OCI-LY7 (cell line): ENCODE measurements around the gene MYO16. TPM values are rescaled to one million over a fixed set of nuclear protein-coding genes. Genes with fewer than 3 reads are reported as not detected.

ENCODE experiments used
- BruUV-seq: library from RNA; stranded (reverse); fragments of 400-500 nt; replicated peaks from 2 replicates; lab custom pipeline; 2021; lab: Mats Ljungman, UMichigan
- CTCF ChIA-PET: fragments of 300-600 bp; sonication (Branson Sonifier 250); formaldehyde crosslinking; loops from one replicate; lab custom pipeline; 2022; ENCODE audit warnings: antibody characterized with exemption; ENCODE audit not compliant: unreplicated experiment; lab: Charles Lee
- POLR2A ChIA-PET: fragments of 300-600 bp; sonication (Branson Sonifier 250); formaldehyde crosslinking; loops from one replicate; lab custom pipeline; 2022; ENCODE audit warnings: antibody characterized with exemption; lab: Charles Lee
- DNase-seq: peaks from one replicate; pipeline ENCODE4 v3.0.0-alpha.2; 2015; ENCODE audit warnings: low spot score
- H2AFZ ChIP-seq: fragments of 200-600 bp; sonication (generic), shearing (Covaris generic); 2 replicates; pipeline ENCODE4 v1.6.1; 2014; ENCODE audit warnings: mild to moderate bottlenecking, antibody characterized with exemption, low read length, moderate library complexity
- H3K27ac ChIP-seq: fragments of 200-600 bp; sonication (generic); 2 replicates; pipeline ENCODE4 v1.5.1; 2014; ENCODE audit warnings: mixed run types, low read depth, mild to moderate bottlenecking, moderate library complexity, low read length, inconsistent platforms; ENCODE audit not compliant: poor library complexity, severe bottlenecking
- H3K36me3 ChIP-seq: fragments of 200-600 bp; sonication (generic); 2 replicates; pipeline ENCODE4 v1.6.1; 2014; ENCODE audit warnings: mild to moderate bottlenecking, antibody characterized with exemption, low read length, moderate library complexity, mixed read lengths; ENCODE audit not compliant: insufficient read depth
- H3K4me1 ChIP-seq: fragments of 200-600 bp; sonication (generic); 2 replicates; pipeline ENCODE4 v1.5.1; 2014; ENCODE audit warnings: mild to moderate bottlenecking, low read length; ENCODE audit not compliant: insufficient read depth, poor library complexity, severe bottlenecking
- H3K4me2 ChIP-seq: fragments of 200-600 bp; sonication (generic); 2 replicates; pipeline ENCODE4 v1.6.1; 2014; ENCODE audit warnings: mild to moderate bottlenecking, low read length
- H3K4me3 ChIP-seq: fragments of 200-600 bp; sonication (generic); 2 replicates; pipeline ENCODE4 v1.5.1; 2014; ENCODE audit warnings: mild to moderate bottlenecking, low read depth, low read length; ENCODE audit not compliant: poor library complexity, severe bottlenecking
- H3K79me2 ChIP-seq: fragments of 200-600 bp; sonication (generic); 2 replicates; pipeline ENCODE4 v1.6.1; 2016; ENCODE audit warnings: low read depth, mild to moderate bottlenecking, low read length, moderate library complexity, mixed read lengths; ENCODE audit not compliant: insufficient read depth
- H3K9me2 ChIP-seq: fragments of 200-600 bp; sonication (generic); 2 replicates; pipeline ENCODE4 v1.6.1; 2016; ENCODE audit warnings: mild to moderate bottlenecking, low read length, mixed read lengths; ENCODE audit not compliant: insufficient read depth
- H3K9me3 ChIP-seq: fragments of 200-600 bp; sonication (generic); 2 replicates; pipeline ENCODE4 v1.6.1; 2014; ENCODE audit warnings: mild to moderate bottlenecking, mixed run types, low read length, mixed read lengths
- H4K20me1 ChIP-seq: fragments of 200-600 bp; sonication (generic); 2 replicates; pipeline ENCODE4 v1.6.1; 2014; ENCODE audit warnings: mild to moderate bottlenecking, antibody characterized with exemption, low read length, moderate library complexity, mixed read lengths; ENCODE audit not compliant: insufficient read depth
- CTCF ChIP-seq: fragments of 200-600 bp; sonication (generic); conservative IDR thresholded peaks from 2 replicates; pipeline ENCODE4 v1.5.1; 2014; ENCODE audit warnings: mild to moderate bottlenecking, antibody characterized with exemption, low read length, moderate library complexity, mixed read lengths
- EZH2phosphoT487 ChIP-seq: fragments of 200-600 bp; sonication (generic); IDR thresholded peaks from 2 replicates; pipeline ENCODE4 v1.6.1; 2018; ENCODE audit warnings: low read depth, borderline replicate concordance, mild to moderate bottlenecking, mixed run types, antibody characterized with exemption, low read length, moderate library complexity, mixed read lengths
- intact Hi-C: fragments of 100-400 bp; cut with micrococcal nuclease; formaldehyde crosslinking; loops from one replicate; pipeline ENCODE4 v1.10.0; 2022; ENCODE audit not compliant: unreplicated experiment
- total RNA-seq, 2 experiments: library from RNA; depleted of rRNA in 1 of 2; stranded (reverse); fragments of >200 nt in 1 of 2; shearing (Covaris generic) in 1 of 2; gene quantifications; 2 replicates each; pipeline ENCODE4 v1.2.3, GENCODE V29; 2014 to 2022

Gene MYO16
- total RNA-seq, 2 experiments from 2014 or later, result 0.06 TPM; not detected in 1

GRCh38 chr13:108705031-108705430 lies 75.6 kb downstream of the MYO16 start:
- POLR2A ChIA-PET, result no interaction called here

GRCh38 chr13:108707584-108707983 lies 78.2 kb downstream of the MYO16 start:
- Histone ChIP-seq H3K9me3 (no peaks in the 10 kb centered on the region), H3K27ac (no peak overlapping the region), H2AFZ (no peak overlapping the region), H3K4me1 (no peaks in the 10 kb centered on the region), H3K79me2 (no peaks in the 10 kb centered on the region), H3K4me2 (no peak overlapping the region), H3K36me3 (no peaks in the 10 kb centered on the region), H4K20me1 (no peaks in the 10 kb centered on the region), H3K9me2 (no peaks in the 10 kb centered on the region), H3K4me3 (no peak overlapping the region)
- POLR2A ChIA-PET, result no interaction called here
- intact Hi-C loops, result no loop called here
- DNase-seq, result no peak
- no peak for TF ChIP-seq EZH2phosphoT487
- TF ChIP-seq CTCF, result no peak
- BruUV-seq, result no TSS peak
- CTCF ChIA-PET, result no interaction called here

More at GRCh38 chr13:108705031-108705430, 75.6 kb downstream of the MYO16 start:
- Histone ChIP-seq H4K20me1 (no peaks in the 10 kb centered on the region), H3K36me3 (no peaks in the 10 kb centered on the region), H3K9me3 (no peaks in the 10 kb centered on the region), H2AFZ (no peak overlapping the region), H3K4me2 (no peak overlapping the region), H3K9me2 (no peaks in the 10 kb centered on the region), H3K4me3 (no peak overlapping the region), H3K27ac (no peak overlapping the region), H3K4me1 (no peaks in the 10 kb centered on the region), H3K79me2 (no peaks in the 10 kb centered on the region)
- CTCF ChIA-PET, result no interaction called here
- no peak for DNase-seq
- intact Hi-C loops, result no loop called here
- BruUV-seq, result no TSS peak
- TF ChIP-seq CTCF (no peak), EZH2phosphoT487 (no peak)

- H3K4me2 ChIP-seq, result no peak overlapping the region
- CTCF ChIA-PET, result no interaction called here
- BruUV-seq, result no TSS peak
Measured at GRCh38 chr13:108708921-108709320, 79.5 kb downstream of the MYO16 start.

More at GRCh38 chr13:108708921-108709320, 79.5 kb downstream of the MYO16 start:
- no peak overlapping the region for H3K27ac ChIP-seq
- no peaks in the 10 kb centered on the region for H3K9me3 ChIP-seq
- intact Hi-C loops, result no loop called here
- no peak for TF ChIP-seq CTCF
- TF ChIP-seq EZH2phosphoT487, result no peak
- H3K79me2 ChIP-seq, result no peaks in the 10 kb centered on the region
- no peaks in the 10 kb centered on the region for H3K9me2 ChIP-seq
- POLR2A ChIA-PET, result interaction anchor here (0.7 kb wide), 1 partner anchor 39 kb away, joined by 3 read pairs; no protein-coding TSS in a partner anchor
- no peaks in the 10 kb centered on the region for H3K36me3 ChIP-seq
- no peaks in the 10 kb centered on the region for H3K4me1 ChIP-seq
- no peak overlapping the region for H2AFZ ChIP-seq
- no peaks in the 10 kb centered on the region for H4K20me1 ChIP-seq
- no peak overlapping the region for H3K4me3 ChIP-seq
- DNase-seq, result no peak
